Activated CD8-positive, alpha-beta memory T cell treated with anti-CD3 and anti-CD28 coated beads for 4 hours (primary cell): Measurements from ENCODE around the gene CKAP2L.
"Not testable (repeated sequence)": the region's sequence is repeated elsewhere in the genome, so short reads cannot be mapped to it uniquely, and the experiment has no call there.

ENCODE experiments used
- DNase-seq, 2 donors: peaks; one replicate each; pipeline ENCODE4 v3.0.0-alpha.2; 2020; ENCODE audit warnings: low read depth in 2 of 2

The CKAP2L gene

DNA sequence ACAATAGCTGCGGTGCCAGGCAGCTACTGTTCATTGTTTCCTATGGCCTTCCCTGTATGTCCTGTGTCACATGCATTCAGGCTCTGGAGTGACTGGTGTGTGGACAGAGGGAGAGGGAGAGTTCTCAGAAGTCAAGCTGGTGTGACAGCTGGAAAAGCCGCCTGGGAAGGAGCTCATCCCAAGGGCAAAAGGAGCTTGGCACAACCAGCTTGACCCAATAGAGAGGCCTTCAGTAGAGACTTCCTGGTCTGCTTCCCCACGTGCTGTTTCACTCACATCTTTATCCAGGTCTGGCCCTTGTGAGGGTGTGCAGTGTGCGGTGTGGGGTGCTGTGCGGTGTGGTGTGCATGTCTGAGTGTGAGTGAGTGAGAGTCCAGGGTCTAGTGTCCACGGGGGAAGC is 54.7 kb downstream of the CKAP2L start:
- no peak for DNase-seq

DNA sequence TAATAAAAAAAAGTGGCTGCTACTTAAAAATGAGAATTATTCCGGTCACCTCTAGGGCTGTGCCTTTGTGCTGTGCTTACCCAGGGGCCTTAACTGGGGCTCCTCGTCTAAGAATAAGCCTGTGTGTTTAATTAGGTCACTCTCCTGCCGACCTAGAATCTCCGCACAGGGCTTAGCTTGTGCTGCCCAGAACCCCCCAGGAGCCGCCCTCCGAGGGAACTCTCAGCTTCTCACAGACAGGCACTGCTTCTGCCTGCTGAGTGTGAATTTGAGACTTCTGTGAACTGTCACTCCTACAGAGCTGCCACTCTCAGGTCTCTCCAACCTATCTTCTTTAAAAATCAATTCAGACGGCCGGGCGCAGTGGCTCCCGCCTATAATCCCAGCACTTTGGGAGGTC is 55.4 kb downstream of the CKAP2L start:
- DNase-seq = no peak

DNA sequence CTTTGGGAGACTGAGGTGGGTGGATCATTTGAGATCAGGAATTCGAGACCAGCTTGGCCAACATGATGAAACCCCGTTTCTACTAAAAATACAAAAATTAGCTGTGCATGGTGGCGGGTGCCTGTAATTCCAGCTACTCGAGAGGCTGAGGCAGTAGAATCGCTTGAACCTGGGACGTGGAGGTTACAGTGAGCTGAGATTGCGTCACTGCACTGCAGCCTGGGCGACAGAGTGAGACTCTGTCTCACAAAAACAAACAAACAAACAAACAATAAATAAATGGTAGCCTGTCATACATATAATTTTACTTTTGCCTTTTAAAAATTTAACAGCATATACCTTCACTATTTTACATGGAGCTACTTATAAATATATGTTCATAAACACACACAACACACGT is 57.5 kb downstream of the CKAP2L start:
- DNase-seq = not testable (repeated sequence)

- peak in 1 of 2 donors; percentile 29 for DNase-seq
Observed at GRCh38 chr2:112706170-112706664, 58.2 kb downstream of the CKAP2L start.

- DNase-seq = no peak
Observed at GRCh38 chr2:112705575-112705974, 58.8 kb downstream of the CKAP2L start.

DNA sequence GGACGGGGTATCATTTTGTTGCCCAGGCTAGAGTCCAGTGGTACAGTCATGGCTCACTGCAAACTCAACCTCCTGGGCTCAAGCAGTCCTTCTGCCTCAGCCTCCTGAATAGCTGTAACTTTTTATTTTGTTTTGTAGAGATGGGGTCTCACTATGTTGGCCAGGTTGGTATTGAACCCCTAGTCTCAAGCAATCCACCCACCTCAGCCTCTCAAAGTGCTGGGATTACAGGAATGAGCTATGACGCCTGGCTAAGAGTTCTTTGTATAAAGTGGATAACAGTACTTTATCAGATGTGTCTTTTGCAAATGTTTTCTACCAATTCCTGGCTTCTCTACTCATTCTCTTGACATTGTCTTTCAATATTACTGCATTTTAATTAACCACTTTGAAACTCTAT is 60.7 kb downstream of the CKAP2L start:
- no peak for DNase-seq

DNA sequence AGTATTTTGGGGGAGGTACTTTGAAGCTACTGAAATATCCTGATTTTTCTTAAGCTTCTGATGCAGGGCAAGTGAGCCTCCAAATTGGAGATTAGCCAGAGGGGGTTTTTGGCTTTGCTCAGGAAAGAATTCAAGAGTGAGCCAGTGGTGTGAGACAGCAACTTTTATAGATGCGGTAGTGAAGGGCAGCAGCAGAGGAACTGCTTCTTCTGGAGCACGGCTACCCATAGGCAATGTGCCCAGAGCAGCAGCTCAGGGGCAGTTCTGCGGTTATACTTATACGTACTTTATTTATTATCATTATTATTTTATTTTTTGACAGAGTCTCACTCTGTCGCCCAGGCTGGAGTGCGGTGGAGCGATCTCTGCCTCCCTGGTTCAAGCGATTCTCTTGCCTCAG is 63.4 kb downstream of the CKAP2L start:
- DNase-seq = no peak

DNA sequence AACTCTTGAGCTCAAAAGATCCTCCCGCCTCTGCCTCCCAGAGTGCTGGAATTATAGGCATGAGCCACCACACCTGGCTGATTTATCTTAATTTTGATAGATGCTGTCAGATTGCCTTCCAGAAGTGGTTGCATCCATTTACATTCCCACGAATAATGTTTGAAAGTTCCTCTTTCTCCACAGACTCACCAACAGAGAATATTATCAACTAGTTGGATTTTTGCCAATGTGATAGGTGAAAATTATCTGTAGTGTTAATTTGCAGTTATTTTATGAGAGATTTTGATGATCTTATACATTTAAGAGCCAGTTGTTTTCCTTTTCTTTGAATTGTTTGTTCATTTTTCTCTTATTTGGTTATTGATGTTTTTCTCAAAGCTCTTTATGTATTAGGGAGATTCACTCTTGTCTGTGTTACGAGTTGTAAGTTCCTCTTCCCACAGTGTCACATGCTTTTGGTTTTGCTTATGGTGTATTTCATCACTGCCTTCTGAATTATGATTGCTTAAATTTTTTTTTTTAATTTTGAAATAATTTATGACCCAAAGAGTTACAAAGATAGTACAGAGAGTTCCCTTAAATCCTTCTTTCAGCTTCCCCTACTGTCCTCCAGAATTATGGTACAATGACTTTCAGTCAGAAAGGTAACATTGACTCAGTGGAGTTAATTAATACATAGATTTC is 64.3 kb downstream of the CKAP2L start:
- no peak for DNase-seq

- no peak for DNase-seq
Observed at GRCh38 chr2:112698834-112699515, 65.4 kb downstream of the CKAP2L start.

GRCh38 chr2:112694182-112694581 is 70.2 kb downstream of the CKAP2L start:
- DNase-seq = no peak

GRCh38 chr2:112693596-112693995 is 70.8 kb downstream of the CKAP2L start:
- DNase-seq = no peak

DNA sequence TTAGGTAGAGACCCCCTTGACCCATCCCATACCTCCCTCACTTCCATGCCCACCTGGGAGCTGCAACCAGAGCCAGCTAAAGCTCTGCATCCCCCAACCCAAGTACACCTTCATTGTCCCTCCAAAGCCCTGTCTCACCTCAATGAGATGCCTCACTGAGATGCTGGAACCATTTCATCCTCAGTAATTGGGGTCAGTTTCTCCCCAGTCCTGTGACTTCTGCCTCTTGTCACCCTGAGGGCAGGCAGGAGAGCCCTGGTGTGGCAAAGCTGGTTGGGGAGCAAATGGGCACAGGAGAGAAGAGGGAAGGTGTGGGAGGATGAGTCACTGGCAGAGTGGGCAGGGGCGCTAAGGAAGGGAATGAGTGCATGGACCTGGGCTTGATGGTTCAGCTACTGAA is 71.5 kb downstream of the CKAP2L start:
- no peak for DNase-seq

DNA sequence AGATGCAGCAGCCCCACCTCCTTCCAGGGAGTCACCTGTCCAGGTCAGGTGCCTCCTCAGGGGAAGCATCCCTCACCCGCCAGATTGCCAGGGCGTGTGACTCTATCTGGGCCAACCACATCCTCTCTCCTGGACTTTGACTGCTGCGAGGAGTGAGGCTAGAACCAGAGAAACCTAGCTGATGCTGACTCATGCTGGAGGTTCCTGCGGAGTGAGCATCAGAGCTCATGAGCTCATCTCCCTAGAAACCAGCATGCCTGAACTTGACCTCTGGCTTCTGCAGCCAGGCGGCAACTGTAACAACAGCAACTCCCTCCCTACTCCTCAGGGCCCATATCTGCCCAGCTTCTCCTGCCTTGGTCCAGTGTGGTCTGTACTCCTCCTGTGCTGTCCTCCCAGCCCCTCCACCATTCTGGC is 71.9 kb downstream of the CKAP2L start:
- DNase-seq = peak in 1 of 2 donors; percentile 25

GRCh38 chr2:112691881-112692281 is 72.5 kb downstream of the CKAP2L start:
- no peak for DNase-seq

- peak; percentile 30 to 49 for DNase-seq
Observed at GRCh38 chr2:112690853-112691401, 73.5 kb downstream of the CKAP2L start.

GRCh38 chr2:112688086-112688880 is 76.1 kb downstream of the CKAP2L start:
- DNase-seq = no peak

DNA sequence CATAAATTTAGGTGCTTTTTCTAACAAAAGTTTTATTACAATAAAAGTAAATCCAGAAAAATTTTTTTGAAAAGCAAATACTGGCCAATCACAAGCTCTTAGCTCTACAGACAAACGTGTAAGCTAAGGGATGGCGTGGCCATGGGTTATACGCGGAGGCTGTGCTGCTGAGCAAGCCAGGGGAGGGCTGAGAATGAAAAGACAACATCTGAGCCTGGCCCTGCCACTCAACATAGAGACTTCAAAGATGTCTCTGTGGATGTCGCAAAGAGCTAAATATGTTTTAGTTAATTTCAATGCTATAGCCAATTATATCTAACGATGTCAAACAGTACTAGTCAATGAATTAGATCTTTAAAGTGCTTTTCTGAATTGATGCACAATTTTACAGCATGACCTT is 76.9 kb downstream of the CKAP2L start:
- no peak for DNase-seq
